HepG2 (cell line): Measurements from ENCODE around the gene TJAP1. TPM values are rescaled to one million over a fixed set of nuclear protein-coding genes. Genes with fewer than 3 reads are reported as not detected.

Source experiments
- ARHGAP35 ChIP-seq: sonication (generic); formaldehyde crosslinking; IDR thresholded peaks from 2 replicates; pipeline ENCODE4 v1.9.0; 2022; ENCODE audit warnings: mild to moderate bottlenecking, inconsistent platforms, moderate library complexity, missing genetic modification reagents, borderline replicate concordance
- BHLHE40 ChIP-seq: IDR thresholded peaks from 2 replicates; pipeline ENCODE4 v1.6.1; 2011; ENCODE audit warnings: low read length, improper control_type of control experiment
- BORCS8-MEF2B ChIP-seq: sonication (generic); formaldehyde crosslinking; IDR thresholded peaks from 2 replicates; pipeline ENCODE4 v1.8.0; 2022; ENCODE audit warnings: mild to moderate bottlenecking, missing genetic modification reagents
- DPF2 ChIP-seq: sonication (generic); formaldehyde crosslinking; IDR thresholded peaks from 2 replicates; pipeline ENCODE4 v1.4.0; 2020; ENCODE audit warnings: mild to moderate bottlenecking, low read depth, missing genetic modification reagents, borderline replicate concordance
- JUN ChIP-seq: sonication (generic); formaldehyde crosslinking; IDR thresholded peaks from 2 replicates; pipeline ENCODE4 v1.4.0; 2020; ENCODE audit warnings: mild to moderate bottlenecking, missing genetic modification reagents
- NFYC ChIP-seq: IDR thresholded peaks from 2 replicates; pipeline ENCODE4 v1.6.1; 2016; ENCODE audit warnings: missing genetic modification reagents, missing compliant biosample characterization
- NRL ChIP-seq: sonication (generic); formaldehyde crosslinking; IDR thresholded peaks from 2 replicates; pipeline ENCODE4 v1.5.0; 2020; ENCODE audit warnings: missing genetic modification reagents, mild to moderate bottlenecking, moderate library complexity, borderline replicate concordance
- RARG ChIP-seq: sonication (generic); formaldehyde crosslinking; IDR thresholded peaks from 2 replicates; pipeline ENCODE4 v1.4.0; 2020; ENCODE audit warnings: low read depth, mild to moderate bottlenecking, missing genetic modification reagents
- RBM39 ChIP-seq: fragments of 200-400 bp; formaldehyde crosslinking; IDR thresholded peaks from one replicate; pipeline ENCODE4 v1.6.1; 2018; ENCODE audit warnings: antibody characterized with exemption, mild to moderate bottlenecking, low read depth, low read length; ENCODE audit not compliant: poor library complexity, severe bottlenecking
- SMAD9 ChIP-seq: sonication (generic); formaldehyde crosslinking; IDR thresholded peaks from 2 replicates; pipeline ENCODE4 v1.5.1; 2020; ENCODE audit warnings: mild to moderate bottlenecking, missing genetic modification reagents
- TBL1XR1 ChIP-seq: fragments of 150-350 bp; IDR thresholded peaks from 2 replicates; pipeline ENCODE4 v1.6.1; 2014; ENCODE audit warnings: borderline replicate concordance, low read length; ENCODE audit not compliant: partially characterized antibody
- TCF7L2 ChIP-seq: IDR thresholded peaks from 2 replicates; pipeline ENCODE4 v1.6.1; 2011; ENCODE audit warnings: mild to moderate bottlenecking, low read depth, low read length, moderate library complexity
- ZNF24 ChIP-seq: fragments of 450-650 bp; IDR thresholded peaks from 2 replicates; pipeline ENCODE4 v1.6.1; 2017; ENCODE audit warnings: antibody characterized with exemption, mild to moderate bottlenecking
- ZNF331 ChIP-seq: sonication (generic); formaldehyde crosslinking; IDR thresholded peaks from 2 replicates; pipeline ENCODE4 v1.4.0; 2020; ENCODE audit warnings: missing genetic modification reagents
- ZNF337 ChIP-seq: sonication (generic); formaldehyde crosslinking; IDR thresholded peaks from 2 replicates; pipeline ENCODE4 v1.5.1; 2020; ENCODE audit warnings: missing genetic modification reagents, low read depth, mild to moderate bottlenecking, borderline replicate concordance
- ZNF556 ChIP-seq: sonication (generic); formaldehyde crosslinking; IDR thresholded peaks from 2 replicates; pipeline ENCODE4 v1.4.0; 2020; ENCODE audit warnings: mild to moderate bottlenecking, missing genetic modification reagents, borderline replicate concordance
- ZNF724P ChIP-seq: sonication (generic); formaldehyde crosslinking; IDR thresholded peaks from 2 replicates; pipeline ENCODE4 v1.8.0; 2022; ENCODE audit warnings: missing genetic modification reagents, borderline replicate concordance
- polyA plus RNA-seq, 8 experiments: library from polyadenylated mRNA; depleted of rRNA in 3 of 8; stranded (reverse) in 7 of 8; unstranded in 1 of 8; fragments of >200 nt; fragmentation: Illumina TruSeq in 4 of 8; extraction: Trizol in 4 of 8; gene quantifications; 2 replicates each; pipeline versions ENCODE4 v1.2.1 to v1.2.3, GENCODE V29; 2011 to 2016; ENCODE audit warnings: low read depth in 4 of 8, missing spikeins in 1 of 8, mixed read lengths in 1 of 8; ENCODE audit not compliant: insufficient read depth in 1 of 8
- total RNA-seq, 5 experiments: library from RNA; depleted of rRNA; stranded (reverse); fragments of >200 nt; fragmentation: Illumina TruSeq; extraction: Trizol; gene quantifications; 2 replicates each; pipeline ENCODE4 v1.2.3, GENCODE V29; 2016; ENCODE audit warnings: low read depth in 1 of 5
- TF ChIP-seq, protein P1 (sequence below): sonication (generic); formaldehyde crosslinking; IDR thresholded peaks from 2 replicates; pipeline ENCODE4 v1.4.0; 2020; ENCODE audit warnings: missing genetic modification reagents, borderline replicate concordance
- TF ChIP-seq, protein P2 (sequence below): sonication (generic); formaldehyde crosslinking; IDR thresholded peaks from 2 replicates; pipeline ENCODE4 v1.8.1; 2023; ENCODE audit warnings: mild to moderate bottlenecking, inconsistent platforms, moderate library complexity, missing genetic modification reagents, borderline replicate concordance
- TF ChIP-seq, protein P3 (sequence below): sonication (generic); formaldehyde crosslinking; IDR thresholded peaks from 2 replicates; pipeline ENCODE4 v1.5.0; 2020; ENCODE audit warnings: missing genetic modification reagents, mild to moderate bottlenecking, borderline replicate concordance

The TJAP1 gene
- total and polyA plus RNA-seq, 2 of the 13 experiments (the other 11 are each of a cell fraction or from before 2014, with no cell fraction given): 15.7 to 41.6 TPM

DNA sequence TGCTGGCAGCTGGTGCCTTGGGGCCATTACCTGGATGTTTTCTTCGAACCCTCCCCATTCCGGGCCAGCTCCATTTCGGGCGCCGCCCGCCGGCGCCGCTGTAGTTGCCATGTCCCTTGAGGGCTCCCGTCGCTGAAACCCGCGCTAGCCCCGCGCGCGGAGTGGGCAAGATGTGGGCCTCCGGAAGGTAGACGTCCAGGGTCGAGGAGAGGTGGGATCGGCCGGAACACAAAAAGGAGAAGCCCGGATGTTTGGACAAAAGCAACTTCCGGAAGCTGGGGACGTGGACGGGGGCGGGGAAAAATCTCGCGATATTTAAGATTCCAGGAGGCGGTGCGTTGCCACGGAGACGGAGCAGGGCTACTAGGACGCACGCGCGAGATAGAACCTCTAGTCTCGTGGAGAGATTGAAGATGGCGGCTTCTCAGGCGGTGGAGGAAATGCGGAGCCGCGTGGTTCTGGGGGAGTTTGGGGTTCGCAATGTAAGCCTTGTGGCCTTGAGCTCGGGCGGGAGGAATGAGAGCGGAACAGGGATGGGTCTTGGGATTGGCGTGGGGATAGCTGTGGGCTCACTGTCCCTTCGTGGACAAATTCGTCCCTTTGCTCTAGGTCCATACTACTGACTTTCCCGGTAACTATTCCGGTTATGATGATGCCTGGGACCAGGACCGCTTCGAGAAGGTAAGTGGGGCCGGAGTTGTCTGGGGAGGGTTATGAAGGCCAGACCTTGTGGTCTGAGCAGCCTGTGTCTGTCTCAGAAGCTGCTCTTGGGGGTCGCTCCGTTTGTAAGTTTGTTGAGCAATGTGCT, 39.5 kb downstream of the TJAP1 start, which contains the start of the genes POLR1C and YIPF3 (continued):
- TF ChIP-seq SMAD9 (CRISPR knock-in tag): no peak
- TF ChIP-seq RBM39: peak; percentile 97
- peak; percentile 86; the same call in 1 of the 2 replicates for TF ChIP-seq ZNF556
- TF ChIP-seq, protein P1, sequence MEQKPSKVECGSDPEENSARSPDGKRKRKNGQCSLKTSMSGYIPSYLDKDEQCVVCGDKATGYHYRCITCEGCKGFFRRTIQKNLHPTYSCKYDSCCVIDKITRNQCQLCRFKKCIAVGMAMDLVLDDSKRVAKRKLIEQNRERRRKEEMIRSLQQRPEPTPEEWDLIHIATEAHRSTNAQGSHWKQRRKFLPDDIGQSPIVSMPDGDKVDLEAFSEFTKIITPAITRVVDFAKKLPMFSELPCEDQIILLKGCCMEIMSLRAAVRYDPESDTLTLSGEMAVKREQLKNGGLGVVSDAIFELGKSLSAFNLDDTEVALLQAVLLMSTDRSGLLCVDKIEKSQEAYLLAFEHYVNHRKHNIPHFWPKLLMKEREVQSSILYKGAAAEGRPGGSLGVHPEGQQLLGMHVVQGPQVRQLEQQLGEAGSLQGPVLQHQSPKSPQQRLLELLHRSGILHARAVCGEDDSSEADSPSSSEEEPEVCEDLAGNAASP (CRISPR knock-in tag): peak; percentile 69; the same call in 1 of the 2 replicates
- no peak for TF ChIP-seq RARG (CRISPR knock-in tag)
- TF ChIP-seq ARHGAP35 (CRISPR knock-in tag): peak; percentile 83; the same call in 1 of the 2 replicates
- TF ChIP-seq TBL1XR1: peak; percentile 55
- TF ChIP-seq BORCS8-MEF2B: peak; percentile 34; the same call in 1 of the 2 replicates
- TF ChIP-seq ZNF337 (CRISPR knock-in tag): peak; percentile 97
- peak; percentile 11; the same call in 1 of the 2 replicates for TF ChIP-seq NFYC (CRISPR knock-in tag)
- TF ChIP-seq DPF2 (CRISPR knock-in tag): peak; percentile 51; the same call in 1 of the 2 replicates
- TF ChIP-seq, protein P2, sequence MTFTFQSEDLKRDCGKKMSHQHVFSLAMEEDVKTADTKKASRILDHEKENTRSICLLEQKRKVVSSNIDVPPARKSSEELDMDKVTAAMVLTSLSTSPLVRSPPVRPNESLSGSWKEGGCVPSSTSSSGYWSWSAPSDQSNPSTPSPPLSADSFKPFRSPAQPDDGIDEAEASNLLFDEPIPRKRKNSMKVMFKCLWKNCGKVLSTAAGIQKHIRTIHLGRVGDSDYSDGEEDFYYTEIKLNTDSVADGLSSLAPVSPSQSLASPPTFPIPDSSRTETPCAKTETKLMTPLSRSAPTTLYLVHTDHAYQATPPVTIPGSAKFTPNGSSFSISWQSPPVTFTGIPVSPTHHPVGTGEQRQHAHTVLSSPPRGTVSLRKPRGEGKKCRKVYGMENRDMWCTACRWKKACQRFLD (CRISPR knock-in tag): peak; percentile 96; the same call in 1 of the 2 replicates
- peak; percentile 92 for TF ChIP-seq NRL (CRISPR knock-in tag)
- 0 out of 2 replicates have a peak, but pooled peaks have one; percentile 33 for TF ChIP-seq ZNF331 (CRISPR knock-in tag)
- TF ChIP-seq BHLHE40: peak; percentile 45
- no peak for TF ChIP-seq ZNF24
- peak; percentile 43; the same call in 1 of the 2 replicates for TF ChIP-seq ZNF724P
- TF ChIP-seq JUN (CRISPR knock-in tag): no peak; the same call in 1 of the 2 replicates
- TF ChIP-seq TCF7L2: no peak
- TF ChIP-seq, protein P3, sequence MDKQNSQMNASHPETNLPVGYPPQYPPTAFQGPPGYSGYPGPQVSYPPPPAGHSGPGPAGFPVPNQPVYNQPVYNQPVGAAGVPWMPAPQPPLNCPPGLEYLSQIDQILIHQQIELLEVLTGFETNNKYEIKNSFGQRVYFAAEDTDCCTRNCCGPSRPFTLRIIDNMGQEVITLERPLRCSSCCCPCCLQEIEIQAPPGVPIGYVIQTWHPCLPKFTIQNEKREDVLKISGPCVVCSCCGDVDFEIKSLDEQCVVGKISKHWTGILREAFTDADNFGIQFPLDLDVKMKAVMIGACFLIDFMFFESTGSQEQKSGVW (CRISPR knock-in tag): no peak; the same call in 1 of the 2 replicates
